ENCODE measurements around the gene NKTR. TPM values are rescaled to one million over a fixed set of nuclear protein-coding genes. Genes with fewer than 3 reads are reported as not detected.

The NKTR gene
- total and polyA plus RNA-seq, 9 of the 15 experiments (the other 6 are each of a cell fraction or from before 2014, with no cell fraction given), result 19.7 to 123 (median 92.6) TPM

DNA sequence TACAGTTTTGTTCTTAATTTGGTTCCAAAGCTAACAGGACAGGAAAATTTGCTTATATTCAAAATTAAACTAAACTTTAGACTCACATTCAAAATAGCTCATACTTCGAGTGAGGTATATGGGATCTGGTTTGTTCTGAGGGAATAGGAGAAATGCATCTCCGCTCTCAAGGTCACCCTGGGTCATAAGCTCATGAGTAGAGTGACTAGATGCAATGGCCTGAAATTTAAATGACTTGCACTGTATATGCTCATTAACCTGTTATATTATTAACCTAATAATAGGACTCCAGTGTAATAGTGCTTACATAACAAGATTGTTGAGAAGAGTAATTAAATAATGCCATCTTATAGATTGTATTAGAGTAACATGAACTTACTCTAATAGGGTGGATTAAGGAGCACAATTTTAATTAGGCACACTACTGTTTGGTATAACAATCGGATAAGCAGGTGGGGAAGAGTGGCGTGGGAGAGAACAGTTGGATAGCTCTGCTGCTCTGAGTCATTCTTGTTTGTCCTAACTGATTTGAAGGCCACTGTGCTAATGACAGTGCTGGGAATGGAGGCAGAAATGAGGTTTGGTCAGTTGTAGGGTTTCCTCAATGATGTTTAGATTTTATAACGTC is 5.2 kb downstream of the NKTR start (continued):
- TF ChIP-seq RERE (CRISPR knock-in tag; IDR thresholded peaks at IDR 0.05; ENCODE audit: borderline replicate concordance), result no peak
- TF ChIP-seq, protein P1, sequence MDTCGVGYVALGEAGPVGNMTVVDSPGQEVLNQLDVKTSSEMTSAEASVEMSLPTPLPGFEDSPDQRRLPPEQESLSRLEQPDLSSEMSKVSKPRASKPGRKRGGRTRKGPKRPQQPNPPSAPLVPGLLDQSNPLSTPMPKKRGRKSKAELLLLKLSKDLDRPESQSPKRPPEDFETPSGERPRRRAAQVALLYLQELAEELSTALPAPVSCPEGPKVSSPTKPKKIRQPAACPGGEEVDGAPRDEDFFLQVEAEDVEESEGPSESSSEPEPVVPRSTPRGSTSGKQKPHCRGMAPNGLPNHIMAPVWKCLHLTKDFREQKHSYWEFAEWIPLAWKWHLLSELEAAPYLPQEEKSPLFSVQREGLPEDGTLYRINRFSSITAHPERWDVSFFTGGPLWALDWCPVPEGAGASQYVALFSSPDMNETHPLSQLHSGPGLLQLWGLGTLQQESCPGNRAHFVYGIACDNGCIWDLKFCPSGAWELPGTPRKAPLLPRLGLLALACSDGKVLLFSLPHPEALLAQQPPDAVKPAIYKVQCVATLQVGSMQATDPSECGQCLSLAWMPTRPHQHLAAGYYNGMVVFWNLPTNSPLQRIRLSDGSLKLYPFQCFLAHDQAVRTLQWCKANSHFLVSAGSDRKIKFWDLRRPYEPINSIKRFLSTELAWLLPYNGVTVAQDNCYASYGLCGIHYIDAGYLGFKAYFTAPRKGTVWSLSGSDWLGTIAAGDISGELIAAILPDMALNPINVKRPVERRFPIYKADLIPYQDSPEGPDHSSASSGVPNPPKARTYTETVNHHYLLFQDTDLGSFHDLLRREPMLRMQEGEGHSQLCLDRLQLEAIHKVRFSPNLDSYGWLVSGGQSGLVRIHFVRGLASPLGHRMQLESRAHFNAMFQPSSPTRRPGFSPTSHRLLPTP (IDR thresholded peaks at IDR 0.05; ENCODE audit: borderline replicate concordance, extremely low read depth, insufficient read length), result no peak
- TF ChIP-seq RNF2 (IDR thresholded peaks at IDR 0.05), result peak; percentile 62; the same call in 1 of the 2 replicates
- TF ChIP-seq, protein P2, sequence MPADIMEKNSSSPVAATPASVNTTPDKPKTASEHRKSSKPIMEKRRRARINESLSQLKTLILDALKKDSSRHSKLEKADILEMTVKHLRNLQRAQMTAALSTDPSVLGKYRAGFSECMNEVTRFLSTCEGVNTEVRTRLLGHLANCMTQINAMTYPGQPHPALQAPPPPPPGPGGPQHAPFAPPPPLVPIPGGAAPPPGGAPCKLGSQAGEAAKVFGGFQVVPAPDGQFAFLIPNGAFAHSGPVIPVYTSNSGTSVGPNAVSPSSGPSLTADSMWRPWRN (IDR thresholded peaks at IDR 0.05; ENCODE audit: low read depth), result no peak
- no peak for TF ChIP-seq ZNF76 (CRISPR knock-in tag; IDR thresholded peaks at IDR 0.05; ENCODE audit: borderline replicate concordance)
- no peak for TF ChIP-seq ZNF41 (CRISPR knock-in tag; conservative IDR thresholded peaks at IDR 0.05)
- TF ChIP-seq ZNF766 (CRISPR knock-in tag; conservative IDR thresholded peaks at IDR 0.05), result no peak
- no peak for TF ChIP-seq PHB (CRISPR knock-in tag; IDR thresholded peaks at IDR 0.05)

Measured in K562 (cell line).